CD4-positive, alpha-beta T cell (primary cell): ENCODE results near the gene MMS19. TPM values are rescaled to one million over a fixed set of nuclear protein-coding genes. Genes with fewer than 3 reads are reported as not detected.

ENCODE experiments used
- ATAC-seq: fragments of 200-7000 bp; cut with Tn5 transposase; one replicate; pipeline ENCODE4 v1.10.0; 2022; ENCODE audit warnings: mild to moderate bottlenecking; ENCODE audit not compliant: poor library complexity
- CTCF ChIA-PET: fragments of 350-600 bp; sonication (Branson Sonifier 250); formaldehyde crosslinking; loops from one replicate; lab custom pipeline; 2021; ENCODE audit warnings: antibody characterized with exemption, inconsistent platforms; lab: Charles Lee
- POLR2A ChIA-PET: fragments of 350-600 bp; sonication (Branson Sonifier 250); formaldehyde crosslinking; loops from one replicate; lab custom pipeline; 2021; ENCODE audit warnings: antibody characterized with exemption, inconsistent platforms; lab: Charles Lee
- DNase-seq, 14 experiments: peaks; one replicate each; pipeline ENCODE4 v3.0.0-alpha.2; 2013 to 2020; ENCODE audit warnings: mixed read lengths in 2 of 14
- H3K27ac ChIP-seq, 2 donors: one replicate each; pipeline versions ENCODE4 v1.5.1 to v1.7.0; 2013; ENCODE audit warnings: low read length in 2 of 2, low read depth in 1 of 2, mild to moderate bottlenecking in 1 of 2
- H3K27me3 ChIP-seq, 2 experiments: 1 replicate in 1 of 2; 2 replicates in 1 of 2; pipeline versions ENCODE4 v1.6.1 to v1.7.0; 2013; ENCODE audit warnings: low read length in 2 of 2, control low read depth in 1 of 2, mild to moderate bottlenecking in 1 of 2, moderate library complexity in 1 of 2; ENCODE audit not compliant: insufficient read depth in 2 of 2, control insufficient read depth in 1 of 2
- H3K36me3 ChIP-seq: one replicate; pipeline ENCODE4 v1.6.1; 2013; ENCODE audit warnings: low read length, control low read depth; ENCODE audit not compliant: insufficient read depth
- H3K4me1 ChIP-seq: one replicate; pipeline ENCODE4 v1.6.1; 2013; ENCODE audit warnings: low read length, control low read depth; ENCODE audit not compliant: insufficient read depth
- H3K4me3 ChIP-seq: one replicate; pipeline ENCODE4 v1.5.1; 2013; ENCODE audit warnings: mild to moderate bottlenecking, low read length, moderate library complexity
- H3K9me3 ChIP-seq, 2 experiments: 1 replicate in 1 of 2; 2 replicates in 1 of 2; pipeline versions ENCODE4 v1.6.1 to v1.7.0; 2013; ENCODE audit warnings: low read length in 2 of 2, mild to moderate bottlenecking in 2 of 2, control low read depth in 1 of 2, moderate library complexity in 1 of 2; ENCODE audit not compliant: control insufficient read depth in 1 of 2, insufficient read depth in 1 of 2
- H3K27ac Mint-ChIP-seq: one replicate; pipeline ENCODE4 v1.8.0; 2020; ENCODE audit warnings: mixed read lengths
- H3K27me3 Mint-ChIP-seq: one replicate; pipeline ENCODE4 v1.8.0; 2021; ENCODE audit warnings: mixed read lengths
- H3K36me3 Mint-ChIP-seq: one replicate; pipeline ENCODE4 v1.8.0; 2021; ENCODE audit warnings: low read depth, mixed read lengths
- H3K4me1 Mint-ChIP-seq: one replicate; pipeline ENCODE4 v1.8.0; 2021; ENCODE audit warnings: low read depth, mixed read lengths
- H3K4me3 Mint-ChIP-seq: one replicate; pipeline ENCODE4 v1.8.0; 2020; ENCODE audit warnings: mild to moderate bottlenecking, mixed read lengths
- H3K9me3 Mint-ChIP-seq: one replicate; pipeline ENCODE4 v1.8.0; 2020; ENCODE audit warnings: mixed read lengths
- CTCF ChIP-seq: fragments of 200-600 bp; IDR thresholded peaks from one replicate; pipeline ENCODE4 v1.8.0; 2022; ENCODE audit warnings: antibody characterized with exemption, mild to moderate bottlenecking
- intact Hi-C, 2 experiments: fragments of 100-400 bp; cut with DNase I in 1 of 2; cut with micrococcal nuclease in 1 of 2; formaldehyde crosslinking; loops; one replicate each; pipeline versions ENCODE4 v1.15.1 to v1.9.0; 2023 to 2025; cut with DNase I, micrococcal nuclease
- total RNA-seq, 174 experiments: library from RNA in 2 of 174; stranded (reverse) in 2 of 174; gene quantifications; one replicate each; pipeline ENCODE4 v1.2.3 and lab custom pipeline; 2021 to 2026

MMS19 gene
- total RNA-seq, 2 experiments from 2014 or later = 58.4 to 65.7 TPM

DNA sequence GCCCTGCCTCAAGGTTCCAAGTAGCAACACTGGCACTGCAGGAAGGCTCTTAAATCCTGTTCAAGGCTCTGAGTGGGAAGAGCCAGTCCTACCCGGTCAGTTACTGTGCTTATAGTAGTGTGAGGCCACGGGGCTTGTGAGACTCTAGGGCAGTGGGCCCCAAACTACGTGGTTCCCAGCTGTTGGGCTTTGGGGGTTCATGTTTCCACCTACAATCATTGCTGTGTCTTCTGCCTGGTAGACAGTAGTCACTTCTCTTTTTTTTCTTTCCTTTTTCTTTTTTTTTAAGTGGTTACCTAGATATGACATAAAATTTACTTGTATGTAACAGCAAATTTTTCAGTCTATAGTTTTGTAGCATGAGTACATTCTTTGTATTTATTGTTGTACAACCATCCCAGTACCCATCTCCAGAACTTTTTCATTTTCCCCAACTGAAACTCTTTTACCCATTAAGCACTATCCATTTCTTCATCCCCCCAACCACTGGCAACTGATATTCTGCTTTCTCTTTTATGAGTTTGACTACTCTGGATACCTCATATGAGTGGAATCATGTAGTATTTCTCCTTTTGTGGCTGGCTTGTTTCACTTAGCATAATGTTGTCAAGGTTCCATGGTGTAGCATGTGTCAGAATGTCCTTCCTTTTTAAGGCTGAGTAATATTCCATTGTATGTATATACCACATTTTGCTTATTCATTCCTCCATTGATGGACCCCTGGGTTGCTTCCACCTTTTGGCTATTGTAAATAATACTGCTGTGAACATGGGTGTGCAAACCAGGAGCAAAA lies 8.2 kb upstream of the MMS19 start:
- ATAC-seq = no peak
- Histone ChIP-seq H3K9me3 (no peaks in the 10 kb centered on the region), H3K4me3 (no peak overlapping the region), H3K36me3 (no peaks in the 10 kb centered on the region), H3K4me1 (no peaks in the 10 kb centered on the region), H3K27ac (no peak overlapping the region), H3K27me3 (peaks cover 0 to 13% of the 10 kb centered on the region in 2 experiments)
- Mint-ChIP-seq H3K36me3 (no peaks in the 10 kb centered on the region), H3K27ac (no peak overlapping the region), H3K4me3 (no peak overlapping the region), H3K4me1 (no peaks in the 10 kb centered on the region), H3K27me3 (peaks cover 7% of the 10 kb centered on the region), H3K9me3 (no peaks in the 10 kb centered on the region)
- no peak for DNase-seq
- ChIA-PET CTCF (no interaction called here), POLR2A (no interaction called here)
- TF ChIP-seq CTCF = no peak
- intact Hi-C loops = loop anchor here in 1 of 2 experiments (5.0 kb wide), 1 partner anchor 36 kb away; no protein-coding TSS in a partner anchor

- peaks cover 3% of the 10 kb centered on the region for H3K4me1 ChIP-seq
- H3K4me3 Mint-ChIP-seq = no peak overlapping the region
- peaks cover 6% of the 10 kb centered on the region for H3K4me1 Mint-ChIP-seq
- TF ChIP-seq CTCF = no peak
- no peaks in the 10 kb centered on the region for H3K36me3 ChIP-seq
- no peaks in the 10 kb centered on the region for H3K9me3 Mint-ChIP-seq
- ChIA-PET CTCF (no interaction called here), POLR2A (no interaction called here)
- H3K27ac Mint-ChIP-seq = no peak overlapping the region
- H3K27ac ChIP-seq = no peak overlapping the region
- no peak for DNase-seq
- intact Hi-C loops = loop anchor here in 1 of 2 experiments (5.0 kb wide), 1 partner anchor 37 kb away; no protein-coding TSS in a partner anchor
- peaks cover 17% of the 10 kb centered on the region for H3K27me3 Mint-ChIP-seq
- H3K27me3 ChIP-seq = peaks cover 0 to 13% of the 10 kb centered on the region in 2 experiments
- ATAC-seq = no peak
- H3K4me3 ChIP-seq = no peak overlapping the region
- H3K9me3 ChIP-seq = no peaks in the 10 kb centered on the region
- no peaks in the 10 kb centered on the region for H3K36me3 Mint-ChIP-seq
Measured at GRCh38 chr10:97505152-97505551, 6.9 kb upstream of the MMS19 start.

- TF ChIP-seq CTCF = no peak
- H3K27ac ChIP-seq = no peak overlapping the region
- Mint-ChIP-seq H3K4me3 (no peak overlapping the region), H3K36me3 (peaks cover under 1% of the 10 kb centered on the region), H3K4me1 (peaks cover 6% of the 10 kb centered on the region), H3K9me3 (no peaks in the 10 kb centered on the region), H3K27me3 (peaks cover 22% of the 10 kb centered on the region), H3K27ac (no peak overlapping the region)
- H3K9me3 ChIP-seq = no peaks in the 10 kb centered on the region
- peaks cover 0 to 13% of the 10 kb centered on the region in 2 experiments for H3K27me3 ChIP-seq
- intact Hi-C loops = loop anchor here in 1 of 2 experiments (5.0 kb wide), 1 partner anchor 184 kb away; the partner anchor contains the start of gene AVPI1
- POLR2A ChIA-PET = no interaction called here
- CTCF ChIA-PET = no interaction called here
- DNase-seq (no peak), ATAC-seq (no peak)
- no peak overlapping the region for H3K4me3 ChIP-seq
- peaks cover 15% of the 10 kb centered on the region for H3K4me1 ChIP-seq
- H3K36me3 ChIP-seq = no peaks in the 10 kb centered on the region
Measured at GRCh38 chr10:97503406-97503805, 5.2 kb upstream of the MMS19 start.
